Common myeloid progenitor, CD34-positive (primary cell): ENCODE results near the gene PAQR9. TPM values are rescaled to one million over a fixed set of nuclear protein-coding genes. Genes with fewer than 3 reads are reported as not detected.

ENCODE experiments used
- CTCF ChIA-PET: fragments of 350-600 bp; sonication (Branson Sonifier 250); formaldehyde crosslinking; loops from one replicate; lab custom pipeline; 2021; ENCODE audit warnings: antibody characterized with exemption; lab: Charles Lee
- POLR2A ChIA-PET: fragments of 350-600 bp; sonication (Branson Sonifier 250); formaldehyde crosslinking; loops from one replicate; lab custom pipeline; 2021; ENCODE audit warnings: antibody characterized with exemption; lab: Charles Lee
- DNase-seq, 3 donors: peaks; one replicate each; pipeline versions ENCODE4 v3.0.0 to v3.0.0-alpha.2; 2013
- H3K27ac ChIP-seq, 2 experiments: 1 replicate in 1 of 2; 2 replicates in 1 of 2; pipeline ENCODE4 v1.7.0; 2013; ENCODE audit warnings: inconsistent platforms in 2 of 2, low read length in 2 of 2, mild to moderate bottlenecking in 2 of 2, low read depth in 1 of 2, moderate library complexity in 1 of 2; ENCODE audit not compliant: severe bottlenecking in 2 of 2, insufficient read depth in 1 of 2, poor library complexity in 1 of 2
- H3K27me3 ChIP-seq, 5 experiments: replicated peaks in 2 of 5; 1 replicate in 3 of 5; 2 replicates in 2 of 5; pipeline versions ENCODE4 v1.6.1 to v1.7.0; 2013; ENCODE audit warnings: low read length in 4 of 5, mild to moderate bottlenecking in 2 of 5, moderate library complexity in 2 of 5, inconsistent platforms in 1 of 5; ENCODE audit not compliant: insufficient read depth in 5 of 5, control insufficient read depth in 4 of 5
- H3K36me3 ChIP-seq, 4 experiments: 1 replicate in 2 of 4; 2 replicates in 2 of 4; pipeline versions ENCODE4 v1.6.1 to v1.7.0; 2013; ENCODE audit warnings: low read length in 3 of 4, control low read depth in 1 of 4, mild to moderate bottlenecking in 1 of 4; ENCODE audit not compliant: control insufficient read depth in 4 of 4, insufficient read depth in 4 of 4
- H3K4me1 ChIP-seq, 4 experiments: 1 replicate in 3 of 4; 2 replicates in 1 of 4; pipeline versions ENCODE4 v1.6.1 to v1.7.1; 2013; ENCODE audit warnings: low read length in 3 of 4, mild to moderate bottlenecking in 3 of 4, control low read depth in 1 of 4, inconsistent platforms in 1 of 4, moderate library complexity in 1 of 4; ENCODE audit not compliant: control insufficient read depth in 4 of 4, insufficient read depth in 4 of 4; ENCODE audit errors: control extremely low read depth in 1 of 4
- H3K4me3 ChIP-seq, 7 experiments: 1 replicate in 4 of 7; 2 replicates in 3 of 7; pipeline versions ENCODE4 v1.5.1 to v1.7.0; 2013; ENCODE audit warnings: mild to moderate bottlenecking in 7 of 7, low read length in 6 of 7, moderate library complexity in 6 of 7, inconsistent platforms in 2 of 7, low read depth in 2 of 7, control low read depth in 1 of 7; ENCODE audit not compliant: insufficient read depth in 4 of 7, control insufficient read depth in 1 of 7; ENCODE audit errors: extremely low read depth in 1 of 7
- H3K9me3 ChIP-seq, 5 experiments: 1 replicate in 4 of 5; 2 replicates in 1 of 5; pipeline versions ENCODE4 v1.6.1 to v1.7.1; 2013; ENCODE audit warnings: low read length in 4 of 5, mild to moderate bottlenecking in 2 of 5, inconsistent platforms in 1 of 5, low read depth in 1 of 5, moderate library complexity in 1 of 5; ENCODE audit not compliant: control insufficient read depth in 4 of 5, insufficient read depth in 2 of 5; ENCODE audit errors: control extremely low read depth in 1 of 5
- WGBS: methylation state at CpG from one replicate; pipeline ENCODE4 v1.1.5; 2013; ENCODE audit not compliant: insufficient coverage; 5-methylcytosine and 5-hydroxymethylcytosine counted together
- polyA plus RNA-seq: library from polyadenylated mRNA; unstranded; fragments of 120-200 nt; gene quantifications from one replicate; pipeline ENCODE4 v1.2.1, GENCODE V29; 2013

The PAQR9 gene, protein sequence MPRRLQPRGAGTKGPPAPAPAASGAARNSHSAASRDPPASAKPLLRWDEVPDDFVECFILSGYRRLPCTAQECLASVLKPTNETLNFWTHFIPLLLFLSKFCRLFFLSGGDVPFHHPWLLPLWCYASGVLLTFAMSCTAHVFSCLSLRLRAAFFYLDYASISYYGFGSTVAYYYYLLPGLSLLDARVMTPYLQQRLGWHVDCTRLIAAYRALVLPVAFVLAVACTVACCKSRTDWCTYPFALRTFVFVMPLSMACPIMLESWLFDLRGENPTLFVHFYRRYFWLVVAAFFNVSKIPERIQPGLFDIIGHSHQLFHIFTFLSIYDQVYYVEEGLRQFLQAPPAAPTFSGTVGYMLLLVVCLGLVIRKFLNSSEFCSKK
- polyA plus RNA-seq, result not detected

DNA sequence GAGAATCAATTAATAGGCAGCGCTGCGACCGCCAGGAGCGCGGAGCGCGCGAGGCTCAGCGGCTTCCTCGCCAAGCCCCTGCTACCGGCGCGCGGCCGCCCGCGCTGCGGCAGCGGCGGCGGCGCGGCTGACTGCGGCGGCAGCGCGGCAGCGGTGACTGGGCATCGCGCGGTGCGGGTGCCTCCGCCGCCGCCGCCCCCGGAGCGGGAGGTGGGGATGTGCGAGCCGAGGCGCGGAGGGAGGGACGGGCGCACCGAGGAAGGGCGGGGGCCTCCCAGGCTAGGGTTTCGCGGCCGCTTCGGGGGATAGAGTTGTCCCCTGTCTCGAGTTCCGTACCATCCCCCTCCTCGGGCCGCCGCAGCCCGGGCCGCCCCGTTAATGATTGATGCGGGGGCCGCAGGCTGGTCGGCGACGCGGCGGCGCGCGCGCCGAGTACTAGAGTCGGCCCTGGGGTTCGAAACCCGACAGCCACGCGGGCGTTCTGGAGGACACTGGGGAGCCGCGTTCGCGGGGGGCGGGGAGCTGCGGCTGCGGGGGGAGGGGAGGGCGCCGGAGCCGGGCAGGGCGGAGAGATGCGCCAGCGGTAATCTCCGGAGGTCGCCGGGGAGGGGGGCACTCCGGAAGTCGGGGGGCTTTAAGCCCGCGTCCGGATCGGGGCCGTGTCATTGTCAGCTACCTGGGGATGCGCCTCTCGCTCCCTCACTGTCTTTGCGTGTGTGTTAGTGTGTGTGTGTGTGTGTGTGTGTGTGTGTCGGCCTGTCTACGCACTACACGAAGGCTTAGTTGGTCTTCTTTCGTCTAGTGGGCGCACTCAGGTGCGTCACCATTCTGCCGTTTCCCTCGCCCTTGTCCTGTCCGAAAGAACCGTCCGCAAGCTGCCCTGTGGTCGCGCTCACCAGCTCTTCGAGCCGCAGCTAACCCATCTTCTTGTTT, at the start of gene PAQR9:
Gene PAQR9 (minus strand): TSS at position 159 of the 933 bp plus-strand sequence. CDS start 338 bp downstream, outside the sequence.
- DNase-seq, result peak; percentile 20 to 73 (median 64)
- Histone ChIP-seq H3K4me1 (peaks cover 0 to 14% (median 12%) of the 10 kb centered on the region in 4 experiments), H3K36me3 (no peaks in the 10 kb centered on the region), H3K27me3 (peaks cover 9 to 72% (median 31%) of the 10 kb centered on the region in 5 experiments), H3K4me3 (peak within 1 kb of the TSS; percentile 42 to 75 (median 58)), H3K27ac (no peak within 1 kb of the TSS), H3K9me3 (peaks cover 0 to 7% (median 0%) of the 10 kb centered on the region in 5 experiments)
- ChIA-PET CTCF (interaction anchor here (0.8 to 2.0 kb wide), 5 partner anchors 11 to 384 kb away, joined by 3 to 5 read pairs (median 4); no protein-coding TSS in a partner anchor), POLR2A (interaction anchor here (0.7 to 0.9 kb wide), 2 partner anchors 8 to 14 kb away, joined by 3 to 4 read pairs; no protein-coding TSS in a partner anchor)
- 3% methylated on average over 57 of the region's 117 CpGs for WGBS

DNA sequence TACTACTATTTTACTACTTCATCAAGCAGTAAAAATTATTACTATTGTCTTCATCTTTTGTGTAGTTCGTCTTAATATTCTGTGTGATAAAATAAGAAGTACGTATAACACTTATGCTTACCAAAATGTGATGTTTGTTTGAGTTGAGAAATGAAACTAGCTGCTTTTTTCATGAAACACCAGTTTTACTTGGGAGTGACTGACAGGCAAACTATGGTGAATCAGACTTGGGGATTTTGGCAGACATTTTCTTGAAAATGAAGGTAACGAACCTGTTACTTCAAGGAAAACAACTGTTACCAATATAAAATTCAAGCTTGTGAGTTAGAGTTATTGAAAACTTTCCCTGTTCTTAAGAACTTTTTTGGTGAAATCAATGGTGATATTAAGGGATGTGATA, 48.2 kb upstream of the PAQR9 start:
- no peaks in the 10 kb centered on the region for H3K4me1 ChIP-seq
- ChIA-PET POLR2A (no interaction called here), CTCF (interaction anchor here (4.5 kb wide), 1 partner anchor 10 kb away, joined by 21 read pairs; the partner anchor contains the start of gene U2SURP)
- DNase-seq, result no peak
- no peaks in the 10 kb centered on the region for H3K9me3 ChIP-seq
- no peak overlapping the region for H3K4me3 ChIP-seq
- H3K36me3 ChIP-seq, result peaks cover 2 to 33% (median 14%) of the 10 kb centered on the region in 4 experiments
- H3K27ac ChIP-seq, result no peak overlapping the region
- no peaks in the 10 kb centered on the region for H3K27me3 ChIP-seq
- WGBS, result 100% methylated on average over 1 of the region's 3 CpGs

DNA sequence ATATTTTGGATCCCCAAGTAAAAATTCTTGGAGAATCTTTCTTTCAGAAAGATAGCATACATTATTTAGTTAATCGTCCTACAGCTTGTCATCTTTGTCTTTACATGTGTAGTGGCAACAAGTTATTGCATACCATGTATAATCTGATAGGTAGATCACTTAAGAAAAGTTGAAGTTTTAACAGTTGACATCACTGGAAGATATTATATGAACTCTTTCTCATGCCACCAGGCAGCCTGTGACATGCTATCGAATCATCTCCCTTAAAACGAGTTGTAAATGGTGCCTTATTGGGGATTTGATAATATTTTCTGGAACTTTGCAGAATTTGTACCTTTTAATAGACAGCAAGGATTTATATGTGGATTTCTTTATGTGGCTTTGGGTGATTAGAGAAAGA, 46.5 kb upstream of the PAQR9 start:
- Histone ChIP-seq H3K27ac (peak overlapping the region in 1 of 2 experiments; percentile 6), H3K9me3 (no peaks in the 10 kb centered on the region), H3K4me3 (no peak overlapping the region), H3K27me3 (no peaks in the 10 kb centered on the region), H3K4me1 (no peaks in the 10 kb centered on the region), H3K36me3 (peaks cover 2 to 24% (median 11%) of the 10 kb centered on the region in 4 experiments)
- 100% methylated on average over 1 of the region's 3 CpGs for WGBS
- POLR2A ChIA-PET, result no interaction called here
- DNase-seq, result no peak
- CTCF ChIA-PET, result no interaction called here

DNA sequence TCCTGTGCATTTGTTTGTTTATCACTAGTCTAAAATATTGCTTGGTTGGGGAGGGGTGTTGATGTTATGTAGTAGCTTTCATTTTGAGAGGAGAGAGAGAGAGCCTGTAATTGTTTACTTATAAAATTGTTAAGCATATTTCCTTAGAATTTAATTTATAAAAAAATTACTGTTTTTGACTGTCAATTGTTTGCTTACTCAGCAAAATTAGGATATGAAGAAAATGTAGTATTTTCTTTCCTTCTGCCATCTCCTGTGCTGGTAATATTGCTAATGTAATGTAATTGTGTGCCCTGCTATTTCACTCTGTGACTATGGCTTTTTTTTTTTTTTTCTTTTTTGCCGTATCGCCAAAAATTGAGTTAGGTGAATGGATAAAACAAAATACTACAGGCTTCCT, 41.3 kb upstream of the PAQR9 start:
- no peak for DNase-seq
- ChIA-PET CTCF (interaction anchor here (0.7 kb wide), 1 partner anchor 10 kb away, joined by 3 read pairs; no protein-coding TSS in a partner anchor), POLR2A (no interaction called here)
- peaks cover 11 to 24% (median 20%) of the 10 kb centered on the region in 4 experiments for H3K4me1 ChIP-seq
- no peaks in the 10 kb centered on the region for H3K36me3 ChIP-seq
- no peak overlapping the region for H3K4me3 ChIP-seq
- WGBS, result no CpG with 5 or more reads among the region's 2 CpGs
- no peaks in the 10 kb centered on the region for H3K9me3 ChIP-seq
- H3K27me3 ChIP-seq, result no peaks in the 10 kb centered on the region
- H3K27ac ChIP-seq, result peak overlapping the region in 1 of 2 experiments; percentile 43

DNA sequence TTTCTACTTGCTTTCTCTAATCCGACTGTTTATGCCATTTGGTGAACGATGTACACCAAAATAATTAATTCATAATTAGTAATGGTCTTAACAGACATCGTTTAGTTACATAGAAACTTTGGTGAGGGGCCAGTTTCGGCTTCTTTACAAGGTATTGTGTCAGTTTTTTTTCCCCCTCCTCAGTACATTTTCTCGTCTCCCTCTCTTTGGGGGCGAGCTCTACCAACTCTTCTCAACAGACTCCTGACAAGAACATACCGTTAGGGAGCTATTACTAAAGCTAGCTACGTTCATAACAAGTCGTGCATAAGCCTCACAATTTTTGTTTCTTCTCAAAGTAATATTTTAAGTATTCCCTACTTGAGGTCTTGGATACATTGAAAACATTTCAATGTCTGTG, 39.3 kb upstream of the PAQR9 start:
- Histone ChIP-seq H3K4me3 (peak overlapping the region in 6 of 7 experiments; percentile 92 to 100 (median 97)), H3K9me3 (no peaks in the 10 kb centered on the region), H3K27ac (peak overlapping the region; percentile 95 to 98), H3K36me3 (no peaks in the 10 kb centered on the region), H3K27me3 (no peaks in the 10 kb centered on the region), H3K4me1 (peaks cover 11 to 24% (median 20%) of the 10 kb centered on the region in 4 experiments)
- no peak for DNase-seq
- ChIA-PET CTCF (interaction anchor here (1.1 to 2.7 kb wide), 5 partner anchors 10 to 173 kb away, joined by 3 to 21 read pairs (median 3); no protein-coding TSS in a partner anchor), POLR2A (no interaction called here)
- WGBS, result 6% methylated on average over 6 of the region's 9 CpGs

DNA sequence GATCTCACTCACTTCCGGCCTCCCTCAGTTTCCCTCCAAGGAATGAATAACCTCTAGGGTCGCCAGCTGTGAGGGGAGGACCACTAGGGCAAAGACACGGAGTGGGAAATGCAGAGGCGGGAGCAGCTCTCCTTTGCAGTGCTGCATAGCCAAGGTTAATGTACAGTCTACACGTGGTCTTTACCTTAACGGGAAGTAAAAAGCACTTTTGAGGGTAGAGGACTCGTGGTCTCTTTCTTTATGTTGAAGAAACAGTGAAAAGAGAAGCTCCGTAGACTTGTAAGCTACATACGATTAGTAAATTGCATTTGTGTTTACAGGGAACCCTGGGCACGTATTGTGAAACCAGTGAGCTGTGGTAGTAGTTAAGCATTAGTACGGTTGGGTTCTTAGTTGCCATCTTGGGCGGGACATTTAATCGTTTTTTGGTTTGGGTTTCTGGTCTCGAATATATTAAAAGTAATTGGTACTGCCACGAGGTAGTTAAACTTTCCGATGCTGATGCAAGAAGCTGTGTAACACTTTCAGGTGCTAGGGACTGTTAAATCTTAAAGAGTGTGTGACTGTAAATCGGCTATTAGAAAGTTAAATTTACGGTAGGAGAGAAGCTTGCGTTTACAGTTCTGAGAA, 38.7 kb upstream of the PAQR9 start:
- CTCF ChIA-PET, result interaction anchor here (0.5 to 2.7 kb wide), 8 partner anchors 10 to 415 kb away, joined by 3 to 21 read pairs (median 3); no protein-coding TSS in a partner anchor
- peak overlapping the region; percentile 95 to 98 for H3K27ac ChIP-seq
- WGBS, result 2% methylated on average over 14 of the region's 19 CpGs
- no peaks in the 10 kb centered on the region for H3K9me3 ChIP-seq
- peaks cover 11 to 24% (median 20%) of the 10 kb centered on the region in 4 experiments for H3K4me1 ChIP-seq
- peak; percentile 16 to 61 (median 52) for DNase-seq
- H3K36me3 ChIP-seq, result no peaks in the 10 kb centered on the region
- H3K4me3 ChIP-seq, result peak overlapping the region; percentile 92 to 100 (median 97)
- POLR2A ChIA-PET, result interaction anchor here (0.6 to 1.2 kb wide), 3 partner anchors 38 to 424 kb away, joined by 4 to 5 read pairs (median 4); partner anchors contain the start of gene ATR
- no peaks in the 10 kb centered on the region for H3K27me3 ChIP-seq
